ENCODE results near the gene SMIM24. TPM values are rescaled to one million over a fixed set of nuclear protein-coding genes. Genes with fewer than 3 reads are reported as not detected.

SMIM24 gene
- polyA plus RNA-seq, 1 donor from 2014 or later, result not detected

- Histone ChIP-seq H2AFZ (ENCODE audit: low read depth, low read length) (peak overlapping the region; percentile 90), H3K9ac (ENCODE audit: low read length) (peak overlapping the region; percentile 92)
These were observed 19.6 kb upstream of the SMIM24 start for GRCh38 chr19:3499738-3500428.

GRCh38 chr19:3497757-3498520 is 17.6 kb upstream of the SMIM24 start:
- no peak overlapping the region for H3K9ac ChIP-seq (ENCODE audit: low read length)
- H3K9me2 ChIP-seq (ENCODE audit: insufficient read depth, low read length), result no peaks in the 10 kb centered on the region
- no peaks in the 10 kb centered on the region for H3K9me3 ChIP-seq (ENCODE audit: low read length)
- H3K36me3 ChIP-seq (ENCODE audit: insufficient read depth, low read length), result no peaks in the 10 kb centered on the region
- no peaks in the 10 kb centered on the region for H3F3A ChIP-seq (ENCODE audit: insufficient read depth, low read length, poor library complexity, severe bottlenecking)
- no peak overlapping the region for H2AFZ ChIP-seq (ENCODE audit: low read depth, low read length)
- H3K79me2 ChIP-seq (replicated peaks; ENCODE audit: insufficient read depth, low read length), result peaks cover 15% of the 10 kb centered on the region
- H3K4me2 ChIP-seq (ENCODE audit: low read length), result no peak overlapping the region
- no peak overlapping the region for H3K27ac ChIP-seq (ENCODE audit: low read length)
- no peaks in the 10 kb centered on the region for H3K27me3 ChIP-seq (ENCODE audit: insufficient read depth, low read depth, low read length)
- H3K4me3 ChIP-seq (ENCODE audit: low read length), result no peak overlapping the region
- H4K20me1 ChIP-seq (ENCODE audit: insufficient read depth), result no peaks in the 10 kb centered on the region
- TF ChIP-seq, protein P1, sequence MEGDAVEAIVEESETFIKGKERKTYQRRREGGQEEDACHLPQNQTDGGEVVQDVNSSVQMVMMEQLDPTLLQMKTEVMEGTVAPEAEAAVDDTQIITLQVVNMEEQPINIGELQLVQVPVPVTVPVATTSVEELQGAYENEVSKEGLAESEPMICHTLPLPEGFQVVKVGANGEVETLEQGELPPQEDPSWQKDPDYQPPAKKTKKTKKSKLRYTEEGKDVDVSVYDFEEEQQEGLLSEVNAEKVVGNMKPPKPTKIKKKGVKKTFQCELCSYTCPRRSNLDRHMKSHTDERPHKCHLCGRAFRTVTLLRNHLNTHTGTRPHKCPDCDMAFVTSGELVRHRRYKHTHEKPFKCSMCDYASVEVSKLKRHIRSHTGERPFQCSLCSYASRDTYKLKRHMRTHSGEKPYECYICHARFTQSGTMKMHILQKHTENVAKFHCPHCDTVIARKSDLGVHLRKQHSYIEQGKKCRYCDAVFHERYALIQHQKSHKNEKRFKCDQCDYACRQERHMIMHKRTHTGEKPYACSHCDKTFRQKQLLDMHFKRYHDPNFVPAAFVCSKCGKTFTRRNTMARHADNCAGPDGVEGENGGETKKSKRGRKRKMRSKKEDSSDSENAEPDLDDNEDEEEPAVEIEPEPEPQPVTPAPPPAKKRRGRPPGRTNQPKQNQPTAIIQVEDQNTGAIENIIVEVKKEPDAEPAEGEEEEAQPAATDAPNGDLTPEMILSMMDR (IDR thresholded peaks at IDR 0.05; ENCODE audit: poor library complexity, severe bottlenecking), result no peak
- TF ChIP-seq REST (IDR thresholded peaks at IDR 0.05; ENCODE audit: borderline replicate concordance), result no peak
- TF ChIP-seq MXI1 (conservative IDR thresholded peaks at IDR 0.05; ENCODE audit: poor library complexity, severe bottlenecking), result no peak
- TF ChIP-seq POLR2AphosphoS5 (IDR thresholded peaks at IDR 0.05), result no peak
- no peak for TF ChIP-seq RAD21 (conservative IDR thresholded peaks at IDR 0.05)

More at GRCh38 chr19:3499738-3500428, 19.6 kb upstream of the SMIM24 start:
- Histone ChIP-seq H3K4me2 (ENCODE audit: low read length) (peak overlapping the region; percentile 69), H3K4me3 (ENCODE audit: low read length) (peak overlapping the region; percentile 84), H3K27me3 (ENCODE audit: insufficient read depth, low read depth, low read length) (no peaks in the 10 kb centered on the region), H3K27ac (ENCODE audit: low read length) (peak overlapping the region; percentile 95), H4K20me1 (ENCODE audit: insufficient read depth) (no peaks in the 10 kb centered on the region), H3K79me2 (replicated peaks; ENCODE audit: insufficient read depth, low read length) (peaks cover 15% of the 10 kb centered on the region), H3F3A (ENCODE audit: insufficient read depth, low read length, poor library complexity, severe bottlenecking) (no peaks in the 10 kb centered on the region), H3K9me3 (ENCODE audit: low read length) (no peaks in the 10 kb centered on the region), H3K9me2 (ENCODE audit: insufficient read depth, low read length) (no peaks in the 10 kb centered on the region), H3K36me3 (ENCODE audit: insufficient read depth, low read length) (no peaks in the 10 kb centered on the region)
- no peak for TF ChIP-seq REST (IDR thresholded peaks at IDR 0.05; ENCODE audit: borderline replicate concordance)
- no peak for TF ChIP-seq EP300 (conservative IDR thresholded peaks at IDR 0.05; ENCODE audit: poor library complexity, severe bottlenecking)
- no peak for TF ChIP-seq MXI1 (conservative IDR thresholded peaks at IDR 0.05; ENCODE audit: poor library complexity, severe bottlenecking)
- TF ChIP-seq, protein P1 (IDR thresholded peaks at IDR 0.05; ENCODE audit: poor library complexity, severe bottlenecking), result no peak
- TF ChIP-seq EZH2 (IDR thresholded peaks at IDR 0.05; ENCODE audit: borderline replicate concordance, insufficient read depth, low read length, poor library complexity, severe bottlenecking), result no peak
- TF ChIP-seq SMC3 (conservative IDR thresholded peaks at IDR 0.05; ENCODE audit: poor library complexity), result no peak
- TF ChIP-seq RAD21 (conservative IDR thresholded peaks at IDR 0.05), result no peak
- TF ChIP-seq POLR2AphosphoS5 (IDR thresholded peaks at IDR 0.05), result no peak
- TF ChIP-seq TAF1 (IDR thresholded peaks at IDR 0.05; ENCODE audit: low read depth), result no peak
